GM12864 (cell line): ENCODE measurements around the gene UBE3B.

ENCODE experiments used
- DNase-seq: peaks from one replicate; pipeline ENCODE4 v3.0.0-alpha.2; 2011; ENCODE audit warnings: low read depth
- H3K4me3 ChIP-seq: 2 replicates; pipeline ENCODE4 v1.5.1; 2011; ENCODE audit warnings: mild to moderate bottlenecking, low read depth, low read length, control low read depth
- CTCF ChIP-seq: IDR thresholded peaks from 2 replicates; pipeline ENCODE4 v1.5.1; 2011; ENCODE audit warnings: low read depth, mild to moderate bottlenecking, moderate library complexity, low read length, control low read depth, inconsistent platforms; ENCODE audit errors: missing control alignments

The UBE3B gene

GRCh38 chr12:109475121-109475520, 2.3 kb upstream of the UBE3B start:
- no peak for DNase-seq
- TF ChIP-seq CTCF = no peak
- H3K4me3 ChIP-seq = no peak overlapping the region

- no peak for DNase-seq
- H3K4me3 ChIP-seq = peak overlapping the region; percentile 70
- TF ChIP-seq CTCF = no peak
These were observed 1.2 kb upstream of the UBE3B start for GRCh38 chr12:109475993-109476806.

GRCh38 chr12:109476807-109477184, 638 bp upstream of the UBE3B start:
- no peak for DNase-seq
- no peak for TF ChIP-seq CTCF
- H3K4me3 ChIP-seq = peak overlapping the region; percentile 70

GRCh38 chr12:109477963-109478315, 505 bp downstream of the UBE3B start:
- H3K4me3 ChIP-seq = peak overlapping the region; percentile 70
- no peak for DNase-seq
- TF ChIP-seq CTCF = no peak

GRCh38 chr12:109479761-109480160, 2.3 kb downstream of the UBE3B start:
- DNase-seq = no peak
- TF ChIP-seq CTCF = no peak
- H3K4me3 ChIP-seq = no peak overlapping the region

GRCh38 chr12:109480356-109480755, 2.9 kb downstream of the UBE3B start:
- no peak for TF ChIP-seq CTCF
- H3K4me3 ChIP-seq = no peak overlapping the region
- no peak for DNase-seq

GRCh38 chr12:109481863-109482262, 4.4 kb downstream of the UBE3B start:
- DNase-seq = no peak
- TF ChIP-seq CTCF = no peak
- no peak overlapping the region for H3K4me3 ChIP-seq
